Stimulated activated CD4-positive, alpha-beta T cell treated with anti-CD3 and anti-CD28 coated beads, Interleukin-1b, Interleukin-23, amount 100 ng/mL, for 4 hours (primary cell): ENCODE data around the gene SENP1.
"Not testable (repeated sequence)": the region's sequence is repeated elsewhere in the genome, so short reads cannot be mapped to it uniquely, and the experiment has no call there.

ENCODE experiments used
- DNase-seq, 2 donors: peaks; one replicate each; pipeline ENCODE4 v3.0.0-alpha.2; 2020; ENCODE audit warnings: low read depth in 2 of 2

The SENP1 gene

DNA sequence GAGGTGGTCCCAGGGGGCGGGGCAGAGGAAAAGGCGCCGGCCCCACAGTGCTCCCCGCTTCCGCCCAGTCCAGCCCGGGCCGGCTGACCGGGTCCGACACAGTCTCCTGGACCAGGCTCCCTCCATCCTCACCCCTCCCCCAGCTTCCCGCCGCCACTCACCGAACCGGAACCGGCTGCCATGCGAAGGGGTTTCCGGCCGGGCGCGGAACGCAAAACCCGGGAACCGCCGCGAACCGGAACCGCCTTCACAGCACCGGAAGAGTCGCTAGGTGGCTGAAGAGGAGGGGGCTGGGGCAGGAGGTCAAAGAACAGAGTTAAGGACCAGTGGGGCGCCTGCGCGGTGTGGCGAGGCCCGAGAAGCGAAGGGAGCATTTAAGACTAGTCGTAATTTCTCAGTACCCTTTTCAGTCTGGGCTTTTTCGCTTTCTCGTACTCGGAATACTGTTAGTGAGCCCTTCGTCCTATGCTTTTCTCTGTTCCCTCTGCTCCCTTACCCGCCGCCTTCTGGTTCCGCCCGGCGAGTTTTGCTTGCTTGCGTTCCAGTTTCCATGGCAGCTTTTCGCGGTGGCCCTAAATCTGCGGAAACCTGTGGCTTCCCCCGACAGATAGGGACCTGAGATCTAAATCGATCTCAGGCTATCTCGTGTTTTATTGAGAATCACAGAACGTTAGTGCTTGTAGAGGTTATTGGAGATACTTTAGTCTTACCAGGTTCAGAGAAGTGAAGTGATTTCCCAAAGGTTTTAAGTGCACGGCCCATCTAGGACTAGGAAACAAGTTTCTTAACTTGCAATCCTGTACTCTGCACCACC, at the start of gene SENP1:
Gene SENP1, minus strand, starts transcription at position 213 of the 814 bp plus-strand sequence. CDS start 4,607 bp downstream, outside the sequence.
- peak; percentile 83 to 87 for DNase-seq

DNA sequence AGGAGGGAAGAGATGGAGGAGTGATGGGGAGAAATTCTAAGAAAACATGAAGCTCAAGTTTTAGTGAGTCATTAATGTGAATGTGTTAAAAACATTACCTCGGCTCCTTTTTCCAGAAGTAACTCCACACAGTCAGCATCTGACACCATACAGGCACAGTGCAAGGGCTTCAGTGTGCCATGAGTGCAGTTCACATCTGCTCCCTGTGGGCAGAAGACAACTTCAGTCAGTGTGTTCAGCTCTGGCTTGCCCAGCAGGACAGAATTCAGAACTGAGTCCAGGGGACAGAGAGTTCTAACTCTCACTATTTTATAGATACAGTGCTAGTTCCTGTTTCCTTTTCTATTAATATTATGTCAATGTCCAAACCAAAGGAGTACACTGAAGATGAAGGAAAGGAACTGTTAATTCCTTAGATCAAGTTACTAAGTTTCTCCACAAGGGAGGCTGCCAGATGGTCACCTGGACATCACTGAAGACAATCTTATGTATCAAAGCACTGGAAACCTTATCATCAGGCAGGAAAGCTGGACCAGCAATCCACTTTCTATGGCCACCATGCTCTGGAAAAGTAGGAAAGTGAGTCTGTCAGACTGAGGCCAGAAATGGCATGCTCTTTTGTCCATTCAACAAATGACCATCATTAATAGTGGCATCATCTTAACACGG, 45.4 kb upstream of the SENP1 start:
- DNase-seq, result no peak

- no peak for DNase-seq
These were observed 40.1 kb upstream of the SENP1 start for GRCh38 chr12:48145981-48146380.

DNA sequence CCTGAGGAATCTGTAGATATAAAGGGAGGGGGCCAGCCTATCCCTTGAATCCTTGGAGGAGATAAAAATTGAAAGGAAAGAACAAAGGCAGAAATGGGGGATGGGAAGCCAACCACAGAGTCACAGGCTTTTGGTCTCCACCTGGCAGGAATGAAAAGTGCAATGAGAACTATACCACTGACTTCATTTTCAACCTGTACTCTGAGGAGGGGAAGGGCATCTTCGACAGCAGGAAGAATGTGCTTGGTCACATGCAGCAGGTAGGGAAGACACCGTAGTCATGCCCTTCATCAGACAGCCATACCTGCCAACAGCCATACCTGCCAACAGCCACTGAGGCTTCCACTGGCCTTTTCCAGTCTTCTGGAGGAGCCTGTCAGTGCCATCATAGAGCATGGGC, 38.0 kb upstream of the SENP1 start:
- no peak for DNase-seq

DNA sequence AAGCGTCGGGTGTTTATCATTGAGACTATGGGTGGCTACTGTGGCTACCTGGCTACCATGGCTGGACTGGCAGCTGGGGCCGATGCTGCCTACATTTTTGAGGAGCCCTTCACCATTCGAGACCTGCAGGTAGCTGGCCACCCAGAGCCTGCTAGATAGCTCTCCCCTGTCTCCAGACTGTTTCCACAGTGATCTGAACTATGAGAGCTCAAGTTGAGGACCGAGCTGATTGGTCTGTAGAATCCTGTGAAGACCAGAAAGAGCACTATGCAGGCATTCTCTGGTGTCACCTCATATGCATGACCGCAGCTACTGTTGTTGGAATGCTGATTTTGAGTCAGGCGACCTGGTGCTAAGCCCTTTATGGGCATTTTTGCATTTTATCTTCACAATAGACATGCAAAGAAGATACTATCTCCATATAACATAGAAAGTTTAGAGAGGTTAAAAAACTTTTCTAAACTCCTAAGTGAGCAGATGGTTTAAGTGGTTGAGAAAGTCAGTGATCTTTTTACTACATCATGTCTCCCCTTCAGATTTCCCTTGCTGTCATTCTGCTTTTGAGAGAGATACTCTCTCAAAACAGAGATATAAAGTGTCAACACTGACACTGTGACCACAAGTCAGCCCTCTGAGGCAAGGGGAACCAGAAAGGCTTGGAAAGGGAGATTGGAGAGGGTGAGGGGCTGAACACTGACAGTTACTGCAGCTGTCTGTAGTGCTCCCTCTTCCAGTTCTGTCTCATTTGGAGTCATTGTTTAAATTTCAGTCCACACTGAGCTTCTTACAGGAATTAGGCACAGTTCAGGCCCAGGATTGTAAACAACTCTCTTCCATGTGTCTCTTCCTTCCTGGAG, 37.2 kb upstream of the SENP1 start:
- no peak for DNase-seq

GRCh38 chr12:48135027-48135426, 29.1 kb upstream of the SENP1 start:
- no peak for DNase-seq

- DNase-seq, result no peak
These were observed 26.9 kb upstream of the SENP1 start for GRCh38 chr12:48132826-48133225.

DNA sequence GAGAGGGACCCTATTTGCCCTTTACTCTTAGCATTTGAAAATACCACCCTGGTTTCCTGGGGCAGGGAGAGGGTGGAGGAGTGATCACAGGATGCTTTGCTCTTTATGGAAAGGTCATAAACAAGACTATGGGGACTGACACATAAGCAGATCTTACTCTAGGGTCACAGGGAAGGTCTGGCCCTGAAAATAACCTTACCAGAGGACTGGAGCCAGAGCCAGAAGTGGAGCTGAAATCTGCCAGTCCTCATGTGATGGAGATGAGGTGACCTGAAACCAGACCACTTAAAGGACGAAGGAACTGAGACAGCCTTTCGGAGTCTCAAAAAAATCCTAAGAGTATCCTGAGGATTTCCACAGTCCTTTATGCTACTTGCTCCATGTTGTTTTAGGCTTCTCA, 25.6 kb upstream of the SENP1 start:
- no peak for DNase-seq

DNA sequence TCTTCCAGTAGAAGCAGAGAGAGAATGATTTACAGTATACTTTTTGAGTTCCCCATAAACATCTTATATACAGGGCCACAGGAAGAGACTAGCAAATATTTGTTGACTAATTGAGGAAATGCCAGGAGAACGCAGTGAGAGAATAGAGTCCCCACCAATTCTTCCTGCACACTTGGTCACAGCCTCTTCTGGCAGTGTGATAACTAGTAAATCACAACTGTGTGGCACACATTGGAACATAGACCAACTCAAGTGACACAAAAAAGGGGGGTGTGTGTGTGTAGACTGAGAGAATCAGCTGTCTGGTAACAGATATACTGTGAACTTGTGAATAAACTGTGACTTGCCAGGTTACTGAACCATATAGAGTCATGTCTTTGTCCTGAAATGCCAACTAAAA, 23.5 kb upstream of the SENP1 start:
- no peak for DNase-seq

- no peak for DNase-seq
These were observed 22.9 kb upstream of the SENP1 start for GRCh38 chr12:48128800-48129199.

DNA sequence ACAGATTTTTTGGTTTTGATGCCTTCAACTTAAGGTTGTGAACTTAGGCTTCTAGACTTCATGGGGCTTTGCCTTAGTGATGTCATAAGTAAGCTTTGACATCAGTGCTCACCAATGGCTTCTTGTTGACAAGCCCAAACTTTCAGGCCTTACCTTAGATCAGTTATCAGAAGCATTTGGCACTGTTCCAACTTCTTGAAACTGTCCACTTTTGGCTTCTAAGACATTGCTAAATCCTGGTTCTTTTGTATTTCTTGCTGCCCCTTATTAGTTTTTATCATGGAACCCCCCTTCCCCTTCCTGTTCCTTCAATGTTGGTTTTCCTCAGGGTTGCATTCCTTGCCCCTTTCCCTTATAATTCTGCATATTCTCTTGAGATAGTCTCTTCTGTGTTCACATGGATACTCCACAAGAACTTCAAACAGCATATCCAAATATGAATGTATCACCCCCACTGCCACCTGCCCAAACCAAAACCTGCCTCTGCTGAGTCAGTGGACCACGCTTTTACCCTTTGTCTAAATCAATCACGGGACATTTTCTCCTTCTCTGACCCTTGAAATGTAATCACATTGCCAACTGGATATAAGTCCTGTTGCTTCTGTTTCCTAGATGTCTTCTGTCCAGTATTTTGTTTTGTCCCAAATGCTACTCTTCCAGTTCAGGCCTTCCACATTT, 21.2 kb upstream of the SENP1 start:
- DNase-seq, result no peak

GRCh38 chr12:48125985-48126384, 20.1 kb upstream of the SENP1 start:
- no peak for DNase-seq

- DNase-seq, result not testable (repeated sequence)
These were observed 19.7 kb upstream of the SENP1 start for GRCh38 chr12:48125542-48125941.

DNA sequence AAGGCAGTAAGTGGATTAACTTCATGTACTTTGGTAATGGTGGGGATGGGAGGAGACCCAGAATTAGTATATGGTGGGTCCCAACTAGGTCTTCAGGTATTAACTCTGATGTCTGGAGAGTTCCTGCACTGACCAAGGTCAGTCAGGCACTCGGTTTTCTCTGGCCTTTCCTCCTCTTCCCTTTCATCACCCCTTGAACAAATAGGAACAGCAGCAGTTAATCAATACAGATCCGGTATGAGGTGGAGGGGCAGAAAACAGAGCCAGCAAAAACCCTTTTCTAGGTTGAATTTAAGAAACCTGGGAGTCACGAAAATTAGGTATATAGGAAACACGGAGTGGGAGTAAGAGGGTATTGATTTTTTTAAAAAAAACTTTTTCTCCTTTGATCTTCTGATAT, 17.3 kb upstream of the SENP1 start:
- DNase-seq, result no peak

DNA sequence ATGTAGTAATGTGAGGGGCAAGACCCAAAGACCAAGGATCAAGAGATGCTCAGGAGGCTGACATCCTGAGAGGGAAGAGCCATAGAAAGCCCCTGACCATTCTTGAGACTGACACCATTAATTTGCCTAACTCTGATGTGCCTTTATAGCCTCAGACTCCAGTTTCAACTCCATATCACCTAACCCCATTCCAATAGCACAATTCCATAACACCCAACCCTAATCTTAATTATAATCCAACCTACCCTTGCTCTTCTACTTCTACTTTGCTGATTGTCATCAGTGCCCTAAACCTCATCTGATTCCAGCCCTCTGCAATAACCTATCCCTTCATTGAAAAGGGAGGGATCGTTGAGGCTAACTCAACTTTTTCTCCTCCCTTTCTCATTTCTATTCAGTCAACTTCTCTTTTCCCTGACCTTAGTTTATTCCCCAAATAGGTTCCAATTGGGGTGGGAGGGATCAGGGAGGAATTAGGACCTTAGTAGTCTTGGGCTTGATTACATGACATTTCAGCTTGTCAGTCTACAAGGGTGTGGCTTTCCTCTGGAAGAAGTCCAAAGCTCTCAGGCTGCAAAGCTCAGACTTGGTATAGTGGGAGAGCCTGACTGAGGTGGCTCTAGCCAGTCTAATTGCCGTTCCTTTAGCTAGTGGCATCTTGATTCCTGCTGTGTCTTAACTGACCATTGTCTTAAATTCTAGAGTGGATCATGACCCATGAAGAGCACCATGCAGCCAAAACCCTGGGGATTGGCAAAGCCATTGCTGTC, 16.4 kb upstream of the SENP1 start:
- DNase-seq, result no peak

GRCh38 chr12:48121522-48121921, 15.6 kb upstream of the SENP1 start:
- no peak for DNase-seq

- DNase-seq, result no peak
These were observed 13.9 kb upstream of the SENP1 start for GRCh38 chr12:48119834-48120195.

- peak; percentile 45 to 56 for DNase-seq
These were observed 13.4 kb upstream of the SENP1 start, which contains the start of gene PFKM for GRCh38 chr12:48119078-48119833. PFKM (plus strand) TSS chr12:48119364; CDS start chr12:48122775, 3,411 bp downstream.

DNA sequence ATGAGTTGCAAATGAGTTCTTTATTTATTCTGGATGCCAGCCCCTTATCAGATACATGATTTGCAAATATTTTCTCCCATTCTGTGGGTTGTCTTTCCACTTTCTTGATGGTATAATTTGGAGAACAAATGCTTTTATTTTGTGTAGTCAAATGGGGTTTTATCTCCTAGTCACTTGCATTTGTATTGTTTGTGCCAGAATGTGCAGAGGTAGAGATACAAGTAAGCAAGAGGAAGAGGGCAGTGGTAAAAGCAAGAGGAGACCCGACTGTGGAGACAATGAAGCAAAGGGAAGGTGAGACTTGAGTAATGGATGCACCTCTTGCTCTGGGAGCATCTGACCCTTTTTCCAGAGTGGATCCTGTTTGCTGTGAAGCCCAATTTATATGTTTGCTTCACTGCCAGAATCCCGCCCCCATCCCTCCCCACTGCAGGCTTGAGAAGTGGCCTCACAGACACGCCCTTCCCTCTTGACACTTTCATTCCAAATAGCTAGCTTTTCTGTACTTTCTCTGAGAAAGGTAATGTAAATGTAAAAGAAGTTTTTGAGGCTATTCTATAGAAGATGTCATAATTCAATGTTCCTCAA, 12.5 kb upstream of the SENP1 start:
- no peak for DNase-seq

GRCh38 chr12:48115957-48116356, 10.1 kb upstream of the SENP1 start:
- no peak for DNase-seq
